HG02588 (cell line): ENCODE results near the gene PRKAR1B.

ENCODE experiments used
- ATAC-seq: cut with Tn5 transposase; IDR thresholded peaks from one replicate; pipeline ENCODE4 v1.9.1; 2021; ENCODE audit warnings: mild to moderate bottlenecking, moderate library complexity; ENCODE audit not compliant: unreplicated experiment

Gene PRKAR1B

GRCh38 chr7:698515-699475 is 28.3 kb downstream of the PRKAR1B start:
- no peak for ATAC-seq

GRCh38 chr7:696812-697551 is 30.1 kb downstream of the PRKAR1B start:
- no peak for ATAC-seq

GRCh38 chr7:696426-696811 is 30.7 kb downstream of the PRKAR1B start:
- ATAC-seq: no peak

GRCh38 chr7:693280-693679 is 33.8 kb downstream of the PRKAR1B start:
- ATAC-seq: no peak

- ATAC-seq: no peak
Observed at GRCh38 chr7:691361-692045, 35.6 kb downstream of the PRKAR1B start.

GRCh38 chr7:690478-691360 is 36.4 kb downstream of the PRKAR1B start:
- ATAC-seq: no peak

- ATAC-seq: no peak
Observed at GRCh38 chr7:685540-685939, 41.5 kb downstream of the PRKAR1B start.

GRCh38 chr7:684416-684815 is 42.7 kb downstream of the PRKAR1B start:
- no peak for ATAC-seq

GRCh38 chr7:683526-684205 is 43.4 kb downstream of the PRKAR1B start:
- no peak for ATAC-seq

GRCh38 chr7:682810-683209 is 44.3 kb downstream of the PRKAR1B start:
- ATAC-seq: no peak

GRCh38 chr7:681551-682307 is 45.4 kb downstream of the PRKAR1B start:
- ATAC-seq: no peak

GRCh38 chr7:680411-681127 is 46.5 kb downstream of the PRKAR1B start:
- ATAC-seq: no peak

GRCh38 chr7:676972-677385 is 50.1 kb downstream of the PRKAR1B start:
- ATAC-seq: no peak

GRCh38 chr7:676246-676971 is 50.7 kb downstream of the PRKAR1B start:
- ATAC-seq: no peak

- no peak for ATAC-seq
Observed at GRCh38 chr7:674454-675410, 52.3 kb downstream of the PRKAR1B start.

- ATAC-seq: no peak
Observed at GRCh38 chr7:673681-674453, 53.2 kb downstream of the PRKAR1B start.
